GM19438 (cell line): ENCODE results near the gene RYR2.

Experiments
- ATAC-seq: cut with Tn5 transposase; IDR thresholded peaks from one replicate; pipeline ENCODE4 v1.9.1; 2021; ENCODE audit warnings: low read depth; ENCODE audit not compliant: unreplicated experiment

The RYR2 gene

GRCh38 chr1:237041795-237042525, at the start of gene RYR2:
RYR2 (plus strand) TSS chr1:237042184; CDS start chr1:237042522, 338 bp downstream.
- ATAC-seq, result no peak

GRCh38 chr1:236992449-236992848, 49.5 kb upstream of the RYR2 start:
- no peak for ATAC-seq

- no peak for ATAC-seq
Observed at GRCh38 chr1:236994450-236994849, 47.5 kb upstream of the RYR2 start.

- no peak for ATAC-seq
Observed at GRCh38 chr1:236997361-236997760, 44.6 kb upstream of the RYR2 start.

- ATAC-seq, result no peak
Observed at GRCh38 chr1:236997882-236998281, 44.1 kb upstream of the RYR2 start.

- no peak for ATAC-seq
Observed at GRCh38 chr1:236998546-236998945, 43.4 kb upstream of the RYR2 start.

GRCh38 chr1:237000191-237000590, 41.8 kb upstream of the RYR2 start:
- no peak for ATAC-seq

GRCh38 chr1:237003516-237003915, 38.5 kb upstream of the RYR2 start:
- no peak for ATAC-seq

- ATAC-seq, result no peak
Observed at GRCh38 chr1:237004116-237004515, 37.9 kb upstream of the RYR2 start, which contains the start of gene MT1HL1. MT1HL1 (minus strand) TSS chr1:237004441; CDS start chr1:237004372, 69 bp downstream.

- ATAC-seq, result no peak
Observed at GRCh38 chr1:237005674-237006073, 36.3 kb upstream of the RYR2 start.

- ATAC-seq, result no peak
Observed at GRCh38 chr1:237007147-237007881, 34.7 kb upstream of the RYR2 start.

GRCh38 chr1:237009611-237010010, 32.4 kb upstream of the RYR2 start:
- no peak for ATAC-seq

GRCh38 chr1:237011432-237011831, 30.6 kb upstream of the RYR2 start:
- no peak for ATAC-seq

- ATAC-seq, result no peak
Observed at GRCh38 chr1:237012361-237012760, 29.6 kb upstream of the RYR2 start.

GRCh38 chr1:237012788-237013383, 29.1 kb upstream of the RYR2 start:
- ATAC-seq, result no peak

- no peak for ATAC-seq
Observed at GRCh38 chr1:237013608-237014007, 28.4 kb upstream of the RYR2 start.

- ATAC-seq, result no peak
Observed at GRCh38 chr1:237016626-237017025, 25.4 kb upstream of the RYR2 start.

GRCh38 chr1:237018896-237019295, 23.1 kb upstream of the RYR2 start:
- no peak for ATAC-seq

GRCh38 chr1:237025358-237026074, 16.5 kb upstream of the RYR2 start:
- ATAC-seq, result no peak

GRCh38 chr1:237029240-237029639, 12.7 kb upstream of the RYR2 start:
- ATAC-seq, result no peak
